Adrenal gland (tissue), 12 donors: ENCODE data around the gene HES4. TPM values are rescaled to one million over a fixed set of nuclear protein-coding genes. Genes with fewer than 3 reads are reported as not detected.
A peak's percentile ranks its signal among the peaks of the same experiment; 100 is the strongest.
"Not testable (repeated sequence)": the region's sequence is repeated elsewhere in the genome, so short reads cannot be mapped to it uniquely, and the experiment has no call there.

ENCODE experiments used
- DNase-seq, 7 donors: peaks; one replicate each; pipeline ENCODE4 v3.0.0-alpha.2; 2019 to 2020
- H3K27ac ChIP-seq, 5 donors: fragments of 200-600 bp; sonication (generic) in 4 of 5; 1 replicate in 3 of 5; 2 replicates in 2 of 5; pipeline versions ENCODE4 v1.5.1 to v1.8.0; 2016 to 2020; ENCODE audit warnings: mild to moderate bottlenecking in 1 of 5
- H3K27me3 ChIP-seq: fragments of 200-600 bp; 2 replicates; pipeline ENCODE4 v1.8.0; 2021
- H3K36me3 ChIP-seq, 2 donors: fragments of 200-600 bp; replicated peaks in 1 of 2; 1 replicate in 1 of 2; 2 replicates in 1 of 2; pipeline versions ENCODE4 v1.5.1 to v1.8.0; 2018 to 2022
- H3K4me1 ChIP-seq, 2 donors: fragments of 200-600 bp; replicated peaks in 1 of 2; 1 replicate in 1 of 2; 2 replicates in 1 of 2; pipeline versions ENCODE4 v1.5.1 to v1.8.0; 2018 to 2021
- H3K4me3 ChIP-seq, 4 donors: fragments of 200-600 bp; sonication (generic) in 3 of 4; one replicate each; pipeline ENCODE4 v1.5.1; 2016 to 2018
- H3K9me3 ChIP-seq, 3 donors: fragments of 200-600 bp; sonication (generic) in 1 of 3; replicated peaks in 1 of 3; 1 replicate in 2 of 3; 2 replicates in 1 of 3; pipeline versions ENCODE4 v1.5.1 to v1.8.0; 2016 to 2021
- POLR2A ChIP-seq, 2 donors: fragments of 450-650 bp; IDR thresholded peaks; one replicate each; pipeline ENCODE4 v1.6.1; 2017; ENCODE audit warnings: antibody characterized with exemption in 2 of 2, mild to moderate bottlenecking in 2 of 2, moderate library complexity in 1 of 2
- WGBS, 4 donors: extraction: QIAGEN DNeasy Blood & Tissue Kit in 2 of 4; methylation state at CpG; one replicate each; pipeline versions ENCODE4 v1.1.5 to v1.1.7; 2013 to 2017; 5-methylcytosine and 5-hydroxymethylcytosine counted together
- intact Hi-C, 2 donors: fragments of 100-400 bp; cut with DNase I; formaldehyde crosslinking; loops; one replicate each; pipeline versions ENCODE4 v1.14.1 to v1.15.0; 2022 to 2023
- polyA plus RNA-seq, 3 donors: library from polyadenylated mRNA; stranded (reverse); fragments of 200-250 nt in 2 of 3; fragments of 350-450 nt in 1 of 3; fragmentation: Illumina TruSeq in 1 of 3; extraction: RNeasy Lipid Tissue Mini Kit (QIAGEN cat#74804) in 1 of 3; gene quantifications; one replicate each; pipeline ENCODE4 v1.2.3, GENCODE V29; 2013 to 2014
- total RNA-seq, 9 donors: library from RNA; depleted of rRNA in 4 of 9; stranded (reverse); fragments of >200 nt in 4 of 9; fragments of 120-200 nt in 1 of 9; fragmentation: NEBNext Ultra II Directional in 1 of 9; extraction: Animal tissue kit (Norgen Biotek cat#: 25700) in 1 of 9; gene quantifications; one replicate each; pipeline versions ENCODE4 v1.1.0 to v1.2.4, GENCODE V29; 2013 to 2023
- TF ChIP-seq, protein P1 (sequence below), 6 experiments: fragments of 450-650 bp in 4 of 6; fragments of 200-600 bp in 2 of 6; sonication (generic) in 1 of 6; IDR thresholded peaks; 1 replicate in 5 of 6; 2 replicates in 1 of 6; pipeline versions ENCODE4 v1.5.1 to v1.8.0; 2016 to 2021; ENCODE audit warnings: antibody characterized with exemption in 6 of 6, mild to moderate bottlenecking in 2 of 6, moderate library complexity in 1 of 6
- donor health status: healthy with polysubstance abuse.
- donor health status: Bipolar disorder and iron deficiency.
- donor health status: DM: yes; HTN: yes; CAD: no.
- donor health status: DM: no; HTN: no; CAD: no.
- donor health status: DM: no; HTN: no; CAD: no.
- donor health status: DM: yes; HTN: yes; CAD: no.

Gene HES4
- total and polyA plus RNA-seq, 12 donors, result 3.1 to 29.8 (median 6.4) TPM; not detected in 1

DNA sequence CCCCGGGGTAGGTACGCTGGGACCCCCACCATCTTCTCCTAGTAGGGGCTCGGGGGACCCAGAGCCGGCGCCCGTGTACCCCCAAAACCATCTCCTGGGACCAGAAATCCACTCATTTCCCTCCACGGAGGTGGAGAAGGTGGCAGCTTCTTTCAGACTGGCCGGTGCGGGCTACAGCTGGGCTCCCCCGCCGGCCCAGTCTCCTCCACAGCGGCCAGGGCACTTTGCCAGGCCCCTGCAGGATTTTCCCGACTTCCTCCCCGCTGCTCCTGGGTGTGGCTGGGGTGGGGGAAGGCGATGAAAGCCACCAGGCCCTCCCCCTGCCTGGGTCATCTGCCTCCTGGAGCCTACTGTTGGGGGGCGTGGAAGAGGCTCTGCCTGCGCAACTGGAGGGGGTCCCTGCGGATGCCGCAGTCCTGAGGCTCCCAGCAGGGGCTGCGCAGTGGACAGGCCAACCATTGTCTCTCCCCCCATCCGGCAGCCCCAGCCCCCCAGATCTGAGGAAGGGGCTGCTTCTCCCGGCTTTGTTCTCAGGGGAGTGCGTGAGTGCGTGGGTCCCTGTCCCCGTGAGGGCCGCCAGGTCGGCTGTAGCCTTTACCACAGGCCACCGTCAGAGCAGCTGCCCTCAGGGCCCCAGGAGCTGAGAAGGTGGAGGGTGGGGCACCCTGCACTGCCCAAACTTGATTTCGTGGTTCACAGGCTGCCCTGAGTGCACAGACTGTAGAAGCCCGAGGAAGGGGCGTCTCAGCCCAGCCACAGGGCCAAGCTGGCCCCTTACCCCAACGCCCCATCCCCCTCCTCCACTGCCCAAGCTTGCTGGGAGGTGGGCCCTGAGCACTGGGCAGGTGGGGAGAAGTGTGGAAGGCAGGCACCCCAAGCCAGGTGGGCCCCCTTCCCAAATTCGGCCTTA is 21.4 kb upstream of the HES4 start:
- DNase-seq, result peak in 6 of 7 donors; percentile 44 to 65 (median 50)
- Histone ChIP-seq H3K4me1 (peaks cover 12 to 16% of the 10 kb centered on the region in 2 donors), H3K27ac (no peak overlapping the region), H3K9me3 (no peaks in the 10 kb centered on the region), H3K27me3 (peaks cover 13% of the 10 kb centered on the region), H3K36me3 (no peaks in the 10 kb centered on the region), H3K4me3 (peak overlapping the region in 1 of 4 donors; percentile 97)
- intact Hi-C loops, result no loop called here
- WGBS, 4 donors, result 13 to 26% (median 25%) methylated on average over 11 to 33 of the region's 33 CpGs
- no peak for TF ChIP-seq POLR2A (IDR thresholded peaks at IDR 0.05)
- TF ChIP-seq, protein P1, sequence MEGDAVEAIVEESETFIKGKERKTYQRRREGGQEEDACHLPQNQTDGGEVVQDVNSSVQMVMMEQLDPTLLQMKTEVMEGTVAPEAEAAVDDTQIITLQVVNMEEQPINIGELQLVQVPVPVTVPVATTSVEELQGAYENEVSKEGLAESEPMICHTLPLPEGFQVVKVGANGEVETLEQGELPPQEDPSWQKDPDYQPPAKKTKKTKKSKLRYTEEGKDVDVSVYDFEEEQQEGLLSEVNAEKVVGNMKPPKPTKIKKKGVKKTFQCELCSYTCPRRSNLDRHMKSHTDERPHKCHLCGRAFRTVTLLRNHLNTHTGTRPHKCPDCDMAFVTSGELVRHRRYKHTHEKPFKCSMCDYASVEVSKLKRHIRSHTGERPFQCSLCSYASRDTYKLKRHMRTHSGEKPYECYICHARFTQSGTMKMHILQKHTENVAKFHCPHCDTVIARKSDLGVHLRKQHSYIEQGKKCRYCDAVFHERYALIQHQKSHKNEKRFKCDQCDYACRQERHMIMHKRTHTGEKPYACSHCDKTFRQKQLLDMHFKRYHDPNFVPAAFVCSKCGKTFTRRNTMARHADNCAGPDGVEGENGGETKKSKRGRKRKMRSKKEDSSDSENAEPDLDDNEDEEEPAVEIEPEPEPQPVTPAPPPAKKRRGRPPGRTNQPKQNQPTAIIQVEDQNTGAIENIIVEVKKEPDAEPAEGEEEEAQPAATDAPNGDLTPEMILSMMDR (IDR thresholded peaks at IDR 0.05), result no peak

DNA sequence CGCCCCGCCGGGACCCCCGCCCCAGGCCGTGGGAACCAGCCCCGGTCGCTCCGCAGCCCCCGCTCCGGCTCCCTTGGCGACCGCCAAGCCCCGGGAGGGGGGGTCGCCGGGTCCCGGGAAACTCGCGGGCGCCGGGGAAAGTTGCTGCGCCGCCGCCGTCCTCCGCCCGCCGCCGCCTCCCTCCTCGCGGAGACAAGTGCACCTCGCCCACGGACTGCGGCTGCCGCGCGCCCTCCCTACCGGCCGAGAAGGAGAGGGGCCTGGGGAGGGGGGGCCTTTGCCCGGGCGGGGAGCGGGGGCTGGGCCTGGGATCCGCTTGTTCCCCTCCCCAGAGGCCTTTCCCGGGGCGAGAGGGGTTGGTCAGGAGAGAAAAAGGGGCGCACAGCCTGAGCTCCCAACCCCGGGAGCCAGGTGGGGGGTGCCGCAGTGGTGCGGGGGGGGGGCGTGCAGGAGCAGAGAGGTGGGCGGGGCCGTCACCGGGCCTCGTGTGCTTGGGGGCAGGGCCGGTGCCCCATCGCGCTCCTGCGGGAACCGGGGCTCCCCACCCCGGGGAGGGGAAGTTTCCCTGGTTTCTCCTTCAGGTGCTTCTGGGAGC is 20.6 kb upstream of the HES4 start:
- H3K27ac ChIP-seq, result peak overlapping the region in 1 of 5 donors; percentile 96
- no peak for DNase-seq
- no peaks in the 10 kb centered on the region for H3K36me3 ChIP-seq
- peaks cover 13% of the 10 kb centered on the region for H3K27me3 ChIP-seq
- 0 to 1% (median 1%) methylated on average over 5 to 58 of the region's 59 CpGs; no CpG with 5 or more reads in 1 of the 4 donors for WGBS, 4 donors
- peak overlapping the region in 2 of 4 donors; percentile 43 to 97 for H3K4me3 ChIP-seq
- no peak for TF ChIP-seq POLR2A (IDR thresholded peaks at IDR 0.05)
- intact Hi-C loops, result no loop called here
- no peaks in the 10 kb centered on the region for H3K9me3 ChIP-seq
- H3K4me1 ChIP-seq, result peaks cover 12 to 16% of the 10 kb centered on the region in 2 donors

DNA sequence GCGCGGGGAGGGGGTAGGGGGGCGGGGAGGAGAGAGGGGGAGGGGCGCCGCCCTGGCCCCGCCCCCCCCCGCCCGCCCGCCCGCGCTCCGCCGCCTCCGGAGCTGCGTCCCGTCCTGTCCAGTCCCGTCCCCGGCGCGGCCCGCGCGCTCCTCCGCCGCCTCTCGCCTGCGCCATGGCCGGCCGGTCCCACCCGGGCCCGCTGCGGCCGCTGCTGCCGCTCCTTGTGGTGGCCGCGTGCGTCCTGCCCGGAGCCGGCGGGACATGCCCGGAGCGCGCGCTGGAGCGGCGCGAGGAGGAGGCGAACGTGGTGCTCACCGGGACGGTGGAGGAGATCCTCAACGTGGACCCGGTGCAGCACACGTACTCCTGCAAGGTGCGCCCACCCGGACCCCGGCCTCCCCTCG is 20.1 kb upstream of the HES4 start, which contains the start of gene AGRN:
Gene AGRN, plus strand, starts transcription at position 121 of the 405 bp plus-strand sequence. Its CDS starts 53 bp downstream, at position 174.
- no peaks in the 10 kb centered on the region for H3K36me3 ChIP-seq
- H3K4me3 ChIP-seq, result peak within 1 kb of the TSS in 2 of 4 donors; percentile 43 to 97
- peak in 4 of 7 donors; percentile 49 to 62 (median 52) for DNase-seq
- TF ChIP-seq, protein P1 (IDR thresholded peaks at IDR 0.05), result no peak
- intact Hi-C loops, result no loop called here
- H3K27me3 ChIP-seq, result peaks cover 13% of the 10 kb centered on the region
- peaks cover 12 to 16% of the 10 kb centered on the region in 2 donors for H3K4me1 ChIP-seq
- 0 to 3% (median 0%) methylated on average over 7 to 48 of the region's 58 CpGs for WGBS, 4 donors
- peak within 1 kb of the TSS in 3 of 5 donors; percentile 64 to 96 (median 75) for H3K27ac ChIP-seq
- H3K9me3 ChIP-seq, result no peaks in the 10 kb centered on the region

DNA sequence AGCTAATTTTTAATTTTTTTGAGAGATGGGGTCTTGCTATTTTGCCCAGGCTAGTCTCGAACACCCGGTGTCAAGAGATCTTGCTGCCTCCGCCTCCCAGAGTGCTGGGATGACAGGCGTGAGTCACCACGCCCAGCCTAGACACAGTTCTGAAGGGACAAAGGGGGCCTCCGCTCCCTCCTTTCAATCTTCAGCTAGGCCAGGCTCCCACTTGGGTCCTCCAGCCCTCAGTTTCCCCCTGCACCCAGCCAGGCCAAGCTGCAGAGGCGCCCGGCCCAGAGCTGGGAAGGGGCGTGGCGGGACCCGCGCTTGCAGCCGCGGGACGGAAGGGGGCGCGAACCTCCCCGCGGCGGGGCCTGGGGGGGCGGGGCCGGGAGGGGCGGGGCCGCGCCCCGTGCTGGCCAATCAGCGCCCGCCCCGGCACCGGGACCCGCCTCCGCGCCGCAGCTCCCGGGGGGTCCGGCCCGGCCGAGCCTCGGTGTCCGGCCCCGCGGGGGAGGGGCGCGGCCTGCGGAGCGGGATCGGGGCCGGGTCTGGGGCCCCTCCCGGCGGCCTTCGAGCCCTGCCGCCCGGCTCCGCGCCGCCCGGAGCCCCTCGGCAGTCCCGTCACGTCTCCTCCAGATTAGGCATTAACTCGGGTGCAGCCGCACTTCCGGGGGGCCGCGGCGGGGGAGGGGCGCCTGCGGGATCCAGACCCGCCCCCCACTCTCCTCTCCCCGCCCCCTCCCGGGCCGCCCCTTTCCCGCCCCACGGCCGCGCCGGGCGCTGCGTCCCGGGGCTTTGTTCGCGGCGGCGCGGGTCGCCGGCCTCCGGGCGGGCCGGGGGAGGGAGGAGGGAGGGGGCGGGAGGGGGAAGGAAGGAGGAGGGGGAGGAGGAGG is 19.5 kb upstream of the HES4 start:
- Histone ChIP-seq H3K4me1 (peaks cover 12 to 18% of the 10 kb centered on the region in 2 donors), H3K36me3 (no peaks in the 10 kb centered on the region), H3K9me3 (no peaks in the 10 kb centered on the region), H3K27me3 (peaks cover 13% of the 10 kb centered on the region), H3K27ac (peak overlapping the region in 3 of 5 donors; percentile 64 to 96 (median 75)), H3K4me3 (peak overlapping the region in 2 of 4 donors; percentile 43 to 97)
- intact Hi-C loops, result no loop called here
- peak; percentile 80 to 88 (median 82) for DNase-seq
- WGBS, 4 donors, result 2 to 10% (median 4%) methylated on average over 6 to 70 of the region's 91 CpGs
- TF ChIP-seq, protein P1 (IDR thresholded peaks at IDR 0.05), result peak in 5 of 6 experiments; percentile 22 to 49 (median 33)
- no peak for TF ChIP-seq POLR2A (IDR thresholded peaks at IDR 0.05)

DNA sequence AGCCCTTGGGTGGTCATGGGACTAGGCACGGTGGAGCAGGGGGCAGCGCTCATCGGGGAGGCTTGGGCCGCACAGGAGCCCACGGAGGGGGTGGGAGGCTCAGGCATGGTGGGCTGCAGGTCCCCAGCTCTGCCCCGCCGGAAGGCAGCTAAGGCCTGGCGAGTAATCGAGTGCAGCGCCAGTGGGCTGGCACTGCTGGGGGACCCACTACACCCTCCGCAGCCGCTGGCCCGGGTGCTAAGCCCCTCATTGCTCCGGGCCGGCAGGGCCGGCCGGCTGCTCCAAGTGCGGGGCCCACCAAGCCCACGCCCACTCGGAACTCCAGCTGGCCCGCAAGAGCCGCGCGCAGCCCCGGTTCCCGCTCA is 18.4 kb upstream of the HES4 start:
- DNase-seq, H3K36me3 ChIP-seq, intact Hi-C loops, H3K27ac ChIP-seq, H3K27me3 ChIP-seq, H3K9me3 ChIP-seq, H3K4me3 ChIP-seq: not testable (repeated sequence)
- H3K4me1 ChIP-seq, result peaks cover 12 to 27% of the 10 kb centered on the region in 2 donors
- 87 to 93% (median 89%) methylated on average over 9 to 26 of the region's 26 CpGs; no CpG with 5 or more reads in 1 of the 4 donors for WGBS, 4 donors

DNA sequence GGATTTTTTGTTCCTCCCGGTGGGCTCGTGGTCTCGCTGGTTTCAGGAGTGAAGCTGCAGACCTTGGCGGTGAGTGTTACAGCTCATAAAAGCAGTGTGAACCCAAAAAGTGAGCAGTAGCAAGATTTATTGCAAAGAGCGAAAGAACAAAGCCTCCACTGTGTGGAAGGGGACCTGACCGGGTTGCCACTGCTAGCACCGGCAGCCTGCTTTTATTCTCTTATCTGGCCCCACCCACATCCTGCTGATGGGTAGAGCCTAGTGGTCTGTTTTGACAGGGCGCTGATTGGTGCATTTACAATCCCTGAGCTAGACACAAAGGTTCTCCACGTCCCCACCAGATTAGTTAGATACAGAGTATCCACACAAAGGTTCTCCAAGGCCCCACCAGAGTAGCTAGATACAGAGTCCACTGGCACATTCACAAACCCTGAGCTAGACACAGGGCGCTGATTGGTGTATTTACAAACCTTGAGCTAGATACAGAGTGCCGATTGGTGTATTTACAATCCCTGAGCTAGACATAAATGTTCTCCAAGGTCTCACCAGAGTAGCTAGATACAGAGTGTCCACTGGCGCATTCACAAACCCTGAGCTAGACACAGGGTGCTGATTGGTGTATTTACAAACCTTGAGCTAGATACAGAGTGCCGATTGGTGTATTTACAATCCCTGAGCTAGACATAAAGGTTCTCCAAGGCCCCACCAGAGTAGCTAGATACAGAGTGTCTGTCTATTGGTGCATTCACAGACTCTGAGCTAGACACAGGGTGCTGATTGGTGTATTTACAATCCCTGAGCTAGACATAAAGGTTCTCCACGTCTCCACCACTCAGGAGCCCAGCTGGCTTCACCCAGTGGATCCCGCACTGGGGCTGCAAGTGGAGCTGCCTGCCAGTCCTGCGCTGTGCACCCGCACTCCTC is 17.8 kb upstream of the HES4 start:
- H3K4me3 ChIP-seq, H3K27ac ChIP-seq, H3K9me3 ChIP-seq, intact Hi-C loops, H3K36me3 ChIP-seq, DNase-seq, H3K27me3 ChIP-seq: not testable (repeated sequence)
- H3K4me1 ChIP-seq, result peaks cover 12 to 28% of the 10 kb centered on the region in 2 donors
- 74 to 81% (median 77%) methylated on average over 12 to 17 of the region's 17 CpGs for WGBS, 4 donors
